HG03025 (cell line): Measurements from ENCODE around the gene CLDND1.
"Not testable (repeated sequence)": the region's sequence is repeated elsewhere in the genome, so short reads cannot be mapped to it uniquely, and the experiment has no call there.

Source experiments
- ATAC-seq: cut with Tn5 transposase; IDR thresholded peaks from one replicate; pipeline ENCODE4 v1.9.1; 2021; ENCODE audit warnings: mild to moderate bottlenecking, moderate library complexity; ENCODE audit not compliant: unreplicated experiment, low FRiP score

Gene CLDND1

GRCh38 chr3:98522544-98523281 lies at the start of gene CLDND1:
Gene CLDND1, minus strand, starts transcription at chr3:98522902. Its CDS starts 1,478 bp downstream, at chr3:98521424.
- ATAC-seq = peak; percentile 92

GRCh38 chr3:98568402-98568801 lies 45.7 kb upstream of the CLDND1 start:
- ATAC-seq = no peak

GRCh38 chr3:98567666-98568270 lies 45.1 kb upstream of the CLDND1 start:
- ATAC-seq = no peak

GRCh38 chr3:98565843-98566242 lies 43.1 kb upstream of the CLDND1 start:
- no peak for ATAC-seq

- no peak for ATAC-seq
These were observed 42.5 kb upstream of the CLDND1 start for GRCh38 chr3:98565237-98565643.

GRCh38 chr3:98564282-98565005 lies 41.7 kb upstream of the CLDND1 start:
- peak; percentile 28 for ATAC-seq

GRCh38 chr3:98563661-98564281 lies 41.1 kb upstream of the CLDND1 start:
- peak; percentile 69 for ATAC-seq

GRCh38 chr3:98561727-98562521 lies 39.2 kb upstream of the CLDND1 start:
- no peak for ATAC-seq

- no peak for ATAC-seq
These were observed 38.2 kb upstream of the CLDND1 start for GRCh38 chr3:98560911-98561310.

- not testable (repeated sequence) for ATAC-seq
These were observed 37.1 kb upstream of the CLDND1 start for GRCh38 chr3:98559769-98560168.

GRCh38 chr3:98558100-98558827 lies 35.6 kb upstream of the CLDND1 start:
- ATAC-seq = no peak

- ATAC-seq = no peak
These were observed 34.8 kb upstream of the CLDND1 start for GRCh38 chr3:98557324-98558010.

- ATAC-seq = peak; percentile 78
These were observed 33.7 kb upstream of the CLDND1 start for GRCh38 chr3:98556164-98557130.

GRCh38 chr3:98555025-98555379 lies 32.3 kb upstream of the CLDND1 start:
- ATAC-seq = no peak

- ATAC-seq = no peak
These were observed 31.9 kb upstream of the CLDND1 start for GRCh38 chr3:98554580-98554979.

GRCh38 chr3:98553753-98554152 lies 31.1 kb upstream of the CLDND1 start:
- no peak for ATAC-seq

GRCh38 chr3:98553021-98553563 lies 30.4 kb upstream of the CLDND1 start:
- no peak for ATAC-seq
